Calu3 (cell line): ENCODE data around the gene GPX7. TPM values are rescaled to one million over a fixed set of nuclear protein-coding genes. Genes with fewer than 3 reads are reported as not detected.
"Not testable (repeated sequence)": the region's sequence is repeated elsewhere in the genome, so short reads cannot be mapped to it uniquely, and the experiment has no call there.

Experiments
- BruUV-seq: library from RNA; stranded (reverse); fragments of 400-500 nt; replicated peaks from 2 replicates; lab custom pipeline; 2021; lab: Mats Ljungman, UMichigan
- CTCF ChIA-PET: fragments of 300-600 bp; sonication (Branson Sonifier 250); formaldehyde crosslinking; loops from one replicate; lab custom pipeline; 2022; ENCODE audit warnings: antibody characterized with exemption; lab: Charles Lee
- DNase-seq: peaks from one replicate; pipeline ENCODE4 v3.0.0; 2022
- H3K27ac Mint-ChIP-seq: one replicate; pipeline ENCODE4 v1.8.0; 2022; ENCODE audit warnings: mixed read lengths; ENCODE audit not compliant: unreplicated experiment
- H3K27me3 Mint-ChIP-seq: one replicate; pipeline ENCODE4 v1.8.0; 2022; ENCODE audit warnings: mixed read lengths; ENCODE audit not compliant: unreplicated experiment
- H3K36me3 Mint-ChIP-seq: one replicate; pipeline ENCODE4 v1.8.0; 2022; ENCODE audit warnings: mild to moderate bottlenecking, moderate library complexity, mixed read lengths; ENCODE audit not compliant: insufficient read depth, unreplicated experiment
- H3K4me1 Mint-ChIP-seq: one replicate; pipeline ENCODE4 v1.8.0; 2022; ENCODE audit warnings: mild to moderate bottlenecking, low read depth, mixed read lengths; ENCODE audit not compliant: unreplicated experiment
- H3K4me3 Mint-ChIP-seq: one replicate; pipeline ENCODE4 v1.8.0; 2022; ENCODE audit warnings: mild to moderate bottlenecking, low read depth, moderate library complexity, mixed read lengths; ENCODE audit not compliant: unreplicated experiment
- H3K9me3 Mint-ChIP-seq: one replicate; pipeline ENCODE4 v1.8.0; 2022; ENCODE audit warnings: low read depth, mixed read lengths; ENCODE audit not compliant: unreplicated experiment
- CTCF ChIP-seq: fragments of 200-600 bp; IDR thresholded peaks from one replicate; pipeline ENCODE4 v1.8.0; 2022; ENCODE audit warnings: antibody characterized with exemption; ENCODE audit not compliant: unreplicated experiment
- intact Hi-C: fragments of 100-400 bp; cut with micrococcal nuclease; formaldehyde crosslinking; loops from one replicate; pipeline ENCODE4 v1.10.0; 2022; ENCODE audit not compliant: unreplicated experiment
- total RNA-seq: library from RNA; stranded (reverse); gene quantifications from 2 replicates; pipeline ENCODE4 v1.2.3, GENCODE V29; 2022

The GPX7 gene
- total RNA-seq, 1 experiment from 2014 or later, result not detected

GRCh38 chr1:52571783-52572182 lies 30.4 kb upstream of the GPX7 start:
- H3K36me3 Mint-ChIP-seq, result no peaks in the 10 kb centered on the region
- no TSS peak for BruUV-seq
- peaks cover 29% of the 10 kb centered on the region for H3K27me3 Mint-ChIP-seq
- DNase-seq, result no peak
- H3K4me1 Mint-ChIP-seq, result peaks cover 7% of the 10 kb centered on the region
- TF ChIP-seq CTCF, result no peak
- intact Hi-C loops, result no loop called here
- no peak overlapping the region for H3K27ac Mint-ChIP-seq
- CTCF ChIA-PET, result no interaction called here
- no peaks in the 10 kb centered on the region for H3K9me3 Mint-ChIP-seq
- no peak overlapping the region for H3K4me3 Mint-ChIP-seq

GRCh38 chr1:52572387-52572786 lies 29.8 kb upstream of the GPX7 start:
- no peak for TF ChIP-seq CTCF
- Mint-ChIP-seq H3K36me3 (no peaks in the 10 kb centered on the region), H3K4me3 (no peak overlapping the region), H3K27me3 (peaks cover 29% of the 10 kb centered on the region), H3K9me3 (no peaks in the 10 kb centered on the region), H3K4me1 (peaks cover 7% of the 10 kb centered on the region), H3K27ac (no peak overlapping the region)
- CTCF ChIA-PET, result no interaction called here
- intact Hi-C loops, result no loop called here
- no TSS peak for BruUV-seq
- DNase-seq, result no peak

- H3K27me3 Mint-ChIP-seq, result peaks cover 18% of the 10 kb centered on the region
- no peak overlapping the region for H3K4me3 Mint-ChIP-seq
- no peaks in the 10 kb centered on the region for H3K9me3 Mint-ChIP-seq
- no TSS peak for BruUV-seq
- DNase-seq, result no peak
- no peaks in the 10 kb centered on the region for H3K36me3 Mint-ChIP-seq
- intact Hi-C loops, result no loop called here
- no peak for TF ChIP-seq CTCF
- peaks cover 7% of the 10 kb centered on the region for H3K4me1 Mint-ChIP-seq
- H3K27ac Mint-ChIP-seq, result no peak overlapping the region
- CTCF ChIA-PET, result no interaction called here
Measured at GRCh38 chr1:52574594-52574993, 27.6 kb upstream of the GPX7 start.

GRCh38 chr1:52576074-52576473 lies 26.1 kb upstream of the GPX7 start:
- H3K27ac Mint-ChIP-seq, result no peak overlapping the region
- no peaks in the 10 kb centered on the region for H3K36me3 Mint-ChIP-seq
- H3K4me3 Mint-ChIP-seq, result no peak overlapping the region
- intact Hi-C loops, result no loop called here
- no TSS peak for BruUV-seq
- no peak for DNase-seq
- CTCF ChIA-PET, result interaction anchor here (0.6 kb wide), 1 partner anchor 8 kb away, joined by 4 read pairs; no protein-coding TSS in a partner anchor
- TF ChIP-seq CTCF, result no peak
- H3K9me3 Mint-ChIP-seq, result no peaks in the 10 kb centered on the region
- H3K4me1 Mint-ChIP-seq, result peaks cover 7% of the 10 kb centered on the region
- H3K27me3 Mint-ChIP-seq, result peaks cover 16% of the 10 kb centered on the region

- H3K27me3 Mint-ChIP-seq, result peaks cover 17% of the 10 kb centered on the region
- BruUV-seq, H3K27ac Mint-ChIP-seq, H3K9me3 Mint-ChIP-seq, intact Hi-C loops, H3K36me3 Mint-ChIP-seq, H3K4me3 Mint-ChIP-seq, H3K4me1 Mint-ChIP-seq, DNase-seq: not testable (repeated sequence)
- CTCF ChIA-PET, result interaction anchor here (0.6 to 0.7 kb wide), 2 partner anchors 16 to 22 kb away, joined by 3 read pairs; no protein-coding TSS in a partner anchor
Measured at GRCh38 chr1:52578066-52578465, 24.1 kb upstream of the GPX7 start.
